ENCODE data around the gene PSMB10.

DNA sequence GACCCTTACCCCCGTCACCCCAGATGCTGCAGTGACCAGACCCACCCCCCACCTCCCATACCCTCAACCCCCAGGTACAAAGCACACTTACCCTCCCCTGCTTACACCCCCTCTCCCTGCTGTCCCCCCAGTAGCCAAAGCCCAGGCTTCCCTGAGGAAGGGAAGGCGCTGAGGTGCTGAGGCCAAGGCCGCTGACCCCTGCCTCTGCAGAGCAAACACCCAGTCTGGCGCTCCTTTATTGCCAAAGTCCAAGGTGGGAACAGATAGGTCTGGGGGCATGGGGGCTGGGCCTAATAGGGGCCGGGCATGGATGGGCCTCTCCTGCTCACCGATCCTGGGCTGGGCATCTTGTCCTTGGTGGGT lies 6.6 kb upstream of the PSMB10 start:
- TF ChIP-seq EP300 (IDR thresholded peaks at IDR 0.05) = no peak
- TF ChIP-seq, protein P1, sequence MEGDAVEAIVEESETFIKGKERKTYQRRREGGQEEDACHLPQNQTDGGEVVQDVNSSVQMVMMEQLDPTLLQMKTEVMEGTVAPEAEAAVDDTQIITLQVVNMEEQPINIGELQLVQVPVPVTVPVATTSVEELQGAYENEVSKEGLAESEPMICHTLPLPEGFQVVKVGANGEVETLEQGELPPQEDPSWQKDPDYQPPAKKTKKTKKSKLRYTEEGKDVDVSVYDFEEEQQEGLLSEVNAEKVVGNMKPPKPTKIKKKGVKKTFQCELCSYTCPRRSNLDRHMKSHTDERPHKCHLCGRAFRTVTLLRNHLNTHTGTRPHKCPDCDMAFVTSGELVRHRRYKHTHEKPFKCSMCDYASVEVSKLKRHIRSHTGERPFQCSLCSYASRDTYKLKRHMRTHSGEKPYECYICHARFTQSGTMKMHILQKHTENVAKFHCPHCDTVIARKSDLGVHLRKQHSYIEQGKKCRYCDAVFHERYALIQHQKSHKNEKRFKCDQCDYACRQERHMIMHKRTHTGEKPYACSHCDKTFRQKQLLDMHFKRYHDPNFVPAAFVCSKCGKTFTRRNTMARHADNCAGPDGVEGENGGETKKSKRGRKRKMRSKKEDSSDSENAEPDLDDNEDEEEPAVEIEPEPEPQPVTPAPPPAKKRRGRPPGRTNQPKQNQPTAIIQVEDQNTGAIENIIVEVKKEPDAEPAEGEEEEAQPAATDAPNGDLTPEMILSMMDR (IDR thresholded peaks at IDR 0.05) = no peak

Measured in suprapubic skin (tissue), 3 donors.